Forelimb muscle (tissue), 1 donor: ENCODE data around the gene HHAT. TPM values are rescaled to one million over a fixed set of nuclear protein-coding genes. Genes with fewer than 3 reads are reported as not detected.
"Not testable (repeated sequence)": the region's sequence is repeated elsewhere in the genome, so short reads cannot be mapped to it uniquely, and the experiment has no call there.

Experiments used
- DNase-seq: peaks from one replicate; pipeline ENCODE4 v3.0.0-alpha.2; 2013; ENCODE audit warnings: low read depth
- polyA plus RNA-seq: library from polyadenylated mRNA; unstranded; fragments of 120-200 nt; gene quantifications from one replicate; pipeline ENCODE4 v1.2.1, GENCODE V29; 2013; ENCODE audit not compliant: insufficient read length

Gene HHAT
- polyA plus RNA-seq, 1 donor, result 4.1 TPM

DNA sequence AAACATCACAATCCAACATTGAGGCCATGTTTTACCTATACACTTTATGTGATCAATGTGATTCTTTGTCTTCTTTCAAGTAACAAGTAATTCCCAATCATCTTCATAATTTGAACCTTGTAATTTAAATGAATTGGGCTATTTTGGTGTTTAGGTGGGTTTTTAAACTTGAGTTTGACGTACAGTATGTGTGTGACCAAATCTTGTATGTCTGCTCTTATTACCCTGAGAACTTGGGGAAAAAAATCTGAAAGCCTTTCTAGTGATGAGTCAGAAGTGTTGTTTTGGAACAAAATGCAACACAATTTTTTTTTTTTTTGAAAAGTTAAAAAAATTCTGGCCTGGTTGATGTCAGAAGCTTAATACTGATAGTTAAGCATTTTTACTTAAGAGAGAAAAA is 68.5 kb downstream of the HHAT start:
- DNase-seq, result no peak

DNA sequence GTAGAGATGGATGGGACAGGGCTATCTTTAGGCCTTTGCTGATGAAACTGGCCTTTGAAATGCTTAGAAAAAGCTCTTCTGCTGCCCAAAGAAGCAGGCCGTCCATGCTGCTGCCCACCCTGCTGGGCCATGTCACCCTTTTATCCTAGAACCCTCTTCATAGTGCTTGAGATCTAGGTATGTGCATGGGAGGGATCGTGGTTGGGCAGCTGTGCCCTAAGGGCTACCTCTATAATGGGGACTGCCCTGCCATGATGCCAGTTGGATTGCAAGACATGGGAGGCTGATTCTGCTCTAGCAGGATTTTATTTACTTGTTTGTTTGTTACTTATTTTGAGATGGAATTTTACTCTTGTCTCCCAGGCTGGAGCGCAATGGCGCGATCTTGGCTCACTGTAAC is 69.0 kb downstream of the HHAT start:
- no peak for DNase-seq

DNA sequence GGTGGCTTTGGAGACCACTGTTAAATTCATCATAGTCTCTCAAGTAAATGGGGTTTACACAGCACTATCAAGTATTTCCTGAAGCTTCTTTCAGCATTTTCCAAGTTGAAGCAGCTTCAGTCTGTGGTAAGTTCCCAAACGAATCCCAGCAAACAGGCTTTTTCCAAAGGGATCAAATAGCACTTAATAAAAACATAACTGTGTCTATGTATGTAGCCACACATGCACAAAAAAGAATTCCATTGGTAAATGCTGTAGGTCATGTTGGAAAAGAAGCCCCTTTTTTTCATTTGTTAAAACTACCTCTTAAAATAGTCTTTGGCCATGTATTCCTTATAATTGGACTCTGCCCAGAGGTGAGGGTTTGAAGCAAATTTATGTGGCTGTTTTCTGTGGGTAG is 69.8 kb downstream of the HHAT start:
- DNase-seq, result no peak

DNA sequence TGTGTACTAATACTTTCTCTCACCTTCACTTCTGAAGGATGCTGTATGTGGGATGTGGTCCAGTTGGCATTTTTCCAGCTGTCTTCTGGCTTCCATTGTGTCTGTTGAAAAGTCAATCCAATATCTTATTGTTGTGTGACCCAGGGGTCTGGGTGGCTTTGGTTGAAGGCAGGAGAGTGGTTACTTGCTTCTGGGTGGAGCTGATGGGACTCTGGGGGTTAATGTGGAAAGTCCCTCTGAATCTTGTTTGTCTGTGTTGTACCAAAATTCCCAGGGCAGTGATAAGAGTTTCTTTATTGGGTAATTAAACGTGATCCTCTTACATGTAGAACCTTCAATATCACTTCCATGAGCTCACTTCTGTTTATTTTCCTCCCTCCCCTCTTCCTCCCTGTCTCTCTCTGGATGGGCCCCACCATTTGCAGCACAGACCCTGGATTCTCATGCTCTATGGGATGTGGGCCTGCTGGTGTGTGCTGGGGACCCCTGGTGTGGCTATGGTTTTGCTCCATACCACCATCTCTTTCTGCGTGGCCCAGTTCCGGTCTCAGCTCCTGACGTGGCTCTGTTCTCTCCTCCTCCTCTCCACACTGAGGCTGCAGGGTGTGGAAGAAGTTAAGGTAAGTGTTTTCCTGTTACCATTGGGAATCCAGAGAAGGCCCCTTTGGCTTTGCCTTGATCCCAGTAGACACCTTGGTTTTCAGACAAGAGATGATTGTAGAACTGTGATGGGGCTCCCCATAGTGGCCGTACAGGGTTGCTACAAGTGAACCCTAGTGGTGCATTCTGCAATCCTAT is 71.5 kb downstream of the HHAT start:
- DNase-seq, result no peak

DNA sequence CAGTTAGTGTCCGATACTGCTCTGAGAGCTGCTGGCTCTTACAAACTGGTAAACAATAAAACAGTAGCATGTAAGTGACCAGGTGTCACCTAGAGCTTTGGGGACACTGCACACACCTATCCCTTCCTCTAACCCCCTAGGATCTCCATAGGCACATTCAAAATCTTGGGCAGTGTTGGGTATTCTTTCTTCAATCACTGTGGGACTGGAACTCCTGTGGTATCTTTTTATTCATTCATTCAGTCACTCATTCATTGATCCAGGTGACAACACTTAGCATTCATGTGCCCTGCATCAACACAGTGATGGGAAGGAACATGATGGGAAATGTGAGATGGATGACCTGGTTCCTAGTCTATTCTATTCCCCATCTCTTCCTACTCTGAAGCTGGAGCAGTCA is 73.9 kb downstream of the HHAT start:
- DNase-seq, result no peak

DNA sequence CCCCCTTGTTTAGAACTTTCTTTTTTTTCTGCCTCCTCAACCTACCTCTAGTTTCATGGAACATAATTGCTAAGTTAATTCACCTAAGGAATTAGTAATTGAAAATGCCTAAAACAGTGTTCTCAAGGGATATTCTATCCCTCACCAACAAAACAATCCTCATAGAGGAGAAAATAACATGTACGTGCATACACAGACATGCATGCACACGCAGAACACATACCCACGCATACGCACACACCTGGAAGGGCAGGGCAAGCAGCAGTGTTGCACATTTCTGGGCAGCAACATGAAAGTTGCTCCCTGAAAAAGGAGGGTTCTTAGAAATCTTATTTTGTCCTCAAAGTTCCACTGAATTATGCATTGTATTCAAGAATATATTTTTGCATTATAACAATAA is 76.6 kb downstream of the HHAT start:
- no peak for DNase-seq

DNA sequence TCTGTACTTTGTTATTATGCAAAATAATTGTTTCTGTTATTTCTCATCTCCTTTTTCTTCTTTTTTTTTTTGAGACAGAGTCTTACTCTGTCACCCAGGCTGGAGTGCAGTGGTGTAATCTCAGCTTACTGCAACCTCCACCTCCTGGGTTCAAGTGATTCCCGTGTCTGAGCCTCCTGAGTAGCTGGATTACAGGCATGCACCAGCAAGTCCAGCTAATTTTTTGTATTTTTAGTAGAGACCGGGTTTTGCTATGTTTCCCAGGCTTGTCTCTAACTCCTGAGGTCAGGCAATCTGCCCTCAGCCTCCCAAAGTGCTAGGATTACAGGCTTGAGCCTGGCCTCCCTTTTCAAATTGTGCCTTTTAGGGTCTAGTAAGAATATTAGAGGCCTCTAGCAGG is 77.6 kb downstream of the HHAT start:
- not testable (repeated sequence) for DNase-seq

DNA sequence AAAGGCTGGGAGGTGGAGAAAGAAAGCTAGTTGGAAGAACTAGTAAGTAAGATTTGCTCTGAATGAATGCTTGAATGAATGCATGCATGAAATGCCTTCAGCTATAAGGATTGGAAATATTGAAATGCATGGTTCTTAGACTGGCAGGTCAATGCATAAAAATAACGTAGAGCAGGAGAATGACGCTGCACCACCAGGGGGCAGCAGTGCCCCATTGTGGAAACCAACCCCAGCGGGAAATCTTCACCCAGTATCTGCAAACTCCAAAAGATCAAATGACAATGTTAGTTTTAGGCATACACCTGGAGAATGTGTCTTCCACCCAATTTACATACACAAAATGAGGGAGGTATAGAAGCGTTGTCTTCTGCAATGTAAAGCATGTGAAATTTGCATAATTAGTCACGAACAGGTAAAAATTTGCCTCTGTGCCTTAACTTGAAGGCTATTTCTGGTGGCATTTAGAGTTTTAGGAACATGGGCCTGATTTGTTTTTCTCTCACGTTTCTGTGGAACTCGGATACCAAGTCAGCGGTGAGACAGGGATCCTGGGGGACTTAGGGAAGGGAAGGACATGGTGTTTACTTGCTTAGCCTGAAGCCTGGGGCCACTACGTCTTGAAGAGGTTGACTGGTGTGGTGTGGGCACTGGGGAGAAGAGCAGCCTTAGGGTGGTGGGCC is 78.6 kb downstream of the HHAT start:
- DNase-seq, result no peak

DNA sequence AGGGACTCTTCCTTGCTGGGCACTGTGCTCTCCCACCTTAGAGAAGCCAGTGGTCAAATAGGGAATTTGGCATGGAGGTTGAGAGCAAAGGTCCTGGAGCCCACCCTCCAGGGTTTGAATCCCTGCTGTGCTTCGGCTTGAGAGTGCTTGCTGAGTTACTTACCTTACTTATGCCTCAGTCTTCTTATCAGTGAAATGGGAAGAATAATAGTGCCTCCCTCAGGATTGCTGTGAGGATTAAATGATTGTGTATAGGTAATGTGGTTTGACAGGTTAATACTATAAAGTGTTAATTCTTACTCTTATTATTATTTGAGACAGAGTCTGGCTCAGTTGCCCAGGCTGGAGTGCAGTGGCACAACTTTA is 79.2 kb downstream of the HHAT start:
- no peak for DNase-seq

DNA sequence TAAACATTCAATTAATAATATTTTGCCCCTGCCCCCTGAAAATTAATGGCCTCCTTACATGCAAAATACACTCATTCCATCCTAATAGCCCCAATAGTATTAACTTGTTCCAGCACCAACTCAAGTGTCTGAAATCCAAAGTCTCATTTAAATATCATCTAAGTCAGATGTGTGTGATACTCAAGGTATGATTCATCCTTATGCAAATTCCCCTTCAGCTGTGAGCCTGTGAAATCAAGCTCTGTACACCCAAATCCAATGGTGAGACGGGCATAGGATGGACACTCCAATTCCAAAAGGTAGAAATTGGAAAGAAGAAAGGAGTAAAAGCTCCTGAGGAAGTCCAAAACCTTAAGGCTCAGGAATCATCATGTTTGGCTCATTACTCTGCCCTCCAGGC is 83.5 kb downstream of the HHAT start:
- DNase-seq, result no peak

DNA sequence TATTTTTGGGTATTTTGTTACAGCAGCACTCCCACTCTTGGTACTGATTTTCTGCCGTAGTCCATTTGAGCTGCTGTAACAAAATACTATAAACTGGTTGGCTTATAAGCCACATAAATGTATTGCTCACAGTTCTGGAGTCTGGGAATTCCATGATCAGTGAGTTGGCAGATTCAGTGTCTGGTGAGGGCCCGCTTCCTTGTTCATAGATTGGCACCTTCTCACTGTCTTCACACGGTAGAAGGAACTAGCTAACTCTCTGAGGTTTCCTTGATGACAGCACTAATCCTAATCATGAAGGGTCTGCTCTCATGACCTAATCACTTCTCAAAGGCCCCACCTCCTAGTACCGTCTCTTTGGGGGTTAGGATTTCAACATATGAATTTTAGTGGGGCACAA is 85.2 kb downstream of the HHAT start:
- DNase-seq, result no peak

DNA sequence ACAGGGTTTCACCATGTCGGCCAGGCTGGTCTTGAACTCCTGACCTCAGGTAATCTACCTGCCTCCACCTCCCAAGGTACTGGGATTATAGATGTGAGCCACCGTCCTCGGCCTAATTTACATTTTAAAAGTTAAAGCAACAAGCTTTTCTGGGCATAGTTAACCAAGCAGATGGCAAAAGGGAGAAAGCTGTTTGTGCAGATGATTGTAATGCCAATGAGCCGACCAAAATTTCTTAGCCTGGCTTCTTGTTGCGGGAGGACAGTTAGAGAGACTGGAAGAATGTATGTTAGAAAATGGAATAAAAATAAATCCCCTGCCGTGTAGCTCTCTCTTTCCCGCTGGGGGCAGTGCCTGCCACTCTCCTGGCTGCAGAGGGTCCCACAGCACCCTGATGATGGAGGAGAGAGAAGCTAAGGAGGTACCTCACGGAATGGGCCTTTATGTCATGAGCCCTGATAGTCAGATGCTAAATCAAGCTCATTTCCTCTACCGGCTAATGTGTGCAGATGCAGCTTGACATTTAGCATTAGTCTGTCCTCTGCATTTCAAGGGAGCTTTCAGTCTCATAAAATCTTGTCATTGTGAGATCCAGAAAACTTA is 87.2 kb downstream of the HHAT start:
- no peak for DNase-seq

DNA sequence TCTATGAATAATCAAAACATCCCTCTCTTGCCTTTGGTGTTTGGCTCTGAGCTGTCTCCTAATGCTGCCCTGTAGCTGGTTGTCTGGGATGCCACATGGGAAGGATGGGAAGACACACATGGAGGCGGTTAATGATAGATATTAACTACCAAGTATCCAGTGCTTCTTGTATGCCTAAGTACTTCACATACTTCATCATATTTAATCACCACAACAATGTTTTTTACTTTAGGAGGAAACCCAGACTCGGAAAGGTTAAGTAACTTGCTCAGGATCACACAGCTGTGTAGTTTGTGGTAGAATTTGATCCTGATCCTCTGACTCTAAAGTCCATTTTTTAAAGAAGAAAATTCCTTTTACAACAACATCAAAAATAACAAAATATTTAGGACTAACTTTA is 88.0 kb downstream of the HHAT start:
- no peak for DNase-seq

DNA sequence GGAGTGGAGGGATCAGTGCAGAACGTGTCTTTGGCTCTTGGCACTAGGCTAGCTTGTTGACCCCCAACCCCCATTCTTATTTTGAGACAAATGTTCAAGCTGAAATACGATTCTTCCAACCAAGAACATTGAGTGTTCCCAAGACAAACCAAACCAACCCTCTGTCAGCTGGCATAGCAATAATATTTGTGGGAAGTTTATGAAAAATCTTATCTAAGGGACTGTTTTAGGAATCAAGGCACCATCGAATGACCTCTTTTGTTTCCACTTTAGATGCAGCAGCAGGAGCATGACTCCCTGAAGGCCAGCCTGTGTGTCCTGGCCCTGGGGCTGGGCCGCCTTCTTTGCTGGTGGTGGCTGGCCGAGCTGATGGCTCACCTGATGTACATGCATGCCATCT is 89.2 kb downstream of the HHAT start:
- no peak for DNase-seq

DNA sequence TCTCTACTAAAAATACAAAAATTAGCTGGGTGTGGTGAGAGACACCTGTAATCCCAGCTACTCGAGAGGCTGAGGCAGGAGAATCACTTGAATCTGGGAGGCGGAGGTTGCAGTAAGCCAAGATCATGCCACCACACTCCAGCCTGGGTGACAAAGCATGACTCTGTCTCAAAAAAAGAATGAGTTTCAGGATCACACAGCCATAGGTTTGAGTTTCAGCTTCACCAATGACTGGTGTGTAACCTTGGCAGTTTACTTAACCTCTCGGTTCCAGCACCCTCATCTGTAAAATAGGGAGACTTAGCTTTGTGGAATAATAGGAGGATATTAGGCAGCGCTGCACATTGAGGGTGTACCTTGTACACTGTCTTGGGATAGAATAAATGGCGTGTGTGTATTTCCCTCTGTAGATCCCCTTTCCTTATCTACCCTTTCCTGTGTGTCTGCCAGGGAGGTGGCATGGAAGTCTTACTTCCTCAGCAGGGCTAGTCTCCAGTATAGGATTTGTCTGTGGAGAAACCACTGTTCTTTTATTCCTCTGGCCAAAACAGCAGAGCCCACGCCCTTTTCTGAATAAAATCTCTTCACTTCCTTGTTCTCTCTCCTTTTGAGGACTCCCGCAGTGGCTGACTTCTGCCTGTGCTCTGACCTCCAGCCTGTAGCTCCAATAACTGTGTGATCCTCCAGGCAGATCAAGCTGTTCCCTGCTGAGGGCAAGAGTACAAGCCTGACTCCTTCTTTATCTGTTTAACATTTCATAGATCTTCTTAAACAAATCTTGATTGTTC is 90.4 kb downstream of the HHAT start:
- no peak for DNase-seq

DNA sequence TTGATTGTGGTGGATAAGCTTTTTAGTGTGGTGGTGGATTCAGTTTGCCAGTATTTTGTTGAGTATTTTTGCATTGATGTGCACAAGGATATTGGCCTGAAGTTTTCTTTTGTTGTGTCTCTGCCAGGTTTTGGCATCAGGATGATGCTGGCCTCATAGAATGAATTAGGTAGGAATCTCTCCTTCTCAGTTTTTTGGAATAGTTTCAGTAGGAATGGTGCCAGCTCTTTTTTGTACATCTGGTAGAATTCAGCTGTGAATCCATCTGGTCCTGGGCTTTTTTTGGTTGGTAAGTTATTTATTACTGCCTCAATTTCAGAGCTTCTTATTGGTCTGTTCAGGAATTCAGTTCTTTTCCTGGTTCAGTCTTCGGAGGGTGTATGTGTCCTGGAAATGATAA is 98.0 kb downstream of the HHAT start:
- not testable (repeated sequence) for DNase-seq

DNA sequence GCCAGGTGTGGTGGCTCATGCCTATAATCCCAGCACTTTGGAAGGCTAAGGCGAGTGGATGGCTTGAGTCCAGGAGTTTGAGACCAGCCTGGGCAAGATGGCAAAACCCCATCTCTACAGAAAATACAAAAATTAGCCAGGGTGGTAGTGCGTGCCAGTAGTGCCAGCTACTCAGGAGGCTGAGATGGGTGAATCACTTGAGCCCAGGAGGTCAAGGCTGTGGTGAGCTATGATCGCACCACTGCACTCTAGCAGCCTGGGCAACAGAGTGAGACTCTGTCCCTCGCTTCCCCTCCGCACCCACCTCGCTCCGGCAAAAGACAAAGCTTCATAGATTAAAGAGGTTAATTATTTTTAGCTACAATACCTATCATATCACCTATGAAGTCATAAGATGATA is 100.0 kb downstream of the HHAT start:
- DNase-seq, result no peak

DNA sequence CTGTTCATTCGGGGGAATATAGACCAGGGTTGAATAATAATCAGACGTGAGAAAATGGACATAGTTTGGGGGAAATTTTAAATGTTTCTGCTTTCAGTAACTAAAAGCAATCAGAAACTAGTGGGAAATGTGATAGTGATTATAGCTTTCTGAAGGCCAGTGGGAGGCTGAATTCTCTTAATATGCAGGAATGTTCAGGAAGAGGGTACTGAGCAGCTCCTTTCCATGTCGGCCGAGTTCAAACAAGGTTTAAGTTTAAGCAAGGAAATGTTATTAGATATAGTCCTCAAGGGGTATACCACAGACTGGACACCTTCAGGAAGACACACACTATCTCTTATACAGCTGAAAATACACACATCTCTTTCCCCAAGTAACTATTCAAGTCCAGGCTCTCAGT is 105.5 kb downstream of the HHAT start:
- no peak for DNase-seq

DNA sequence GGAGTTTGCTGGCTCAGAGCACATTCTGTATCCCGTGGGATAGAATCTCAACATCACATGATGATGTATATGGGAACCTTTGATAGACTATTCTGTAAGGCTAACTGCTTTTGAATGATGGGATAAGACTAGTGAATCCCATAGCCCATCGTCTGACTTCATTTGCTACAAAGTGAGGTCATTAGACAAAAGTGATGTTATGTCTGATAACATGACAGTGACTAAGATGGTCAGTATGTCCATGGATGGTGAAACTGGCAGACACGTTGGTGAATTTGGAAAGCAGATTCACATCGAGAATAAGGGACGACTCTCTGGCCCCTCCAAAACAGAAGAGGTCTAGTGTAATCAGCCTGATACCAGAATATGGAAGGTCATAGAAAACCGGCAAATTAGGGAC is 108.4 kb downstream of the HHAT start:
- DNase-seq, result no peak

DNA sequence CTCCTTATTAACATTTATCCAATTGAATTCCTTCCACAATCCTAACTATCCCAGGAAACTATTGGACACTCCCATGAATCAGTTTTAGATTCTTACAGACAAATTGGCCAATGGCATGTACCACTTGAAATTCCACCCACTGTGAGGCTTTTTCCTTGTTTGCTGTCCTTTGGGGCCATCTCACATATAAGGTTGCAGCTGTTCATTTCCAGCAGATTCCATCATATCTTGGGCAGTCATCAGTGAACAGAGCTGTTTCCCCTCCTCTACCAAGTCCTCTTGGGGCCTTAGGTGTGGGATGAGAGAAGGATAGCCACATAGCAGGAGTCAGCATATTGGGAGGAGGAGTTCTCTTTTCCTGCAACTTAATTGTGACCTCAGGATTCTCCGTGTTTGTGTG is 109.1 kb downstream of the HHAT start:
- no peak for DNase-seq

DNA sequence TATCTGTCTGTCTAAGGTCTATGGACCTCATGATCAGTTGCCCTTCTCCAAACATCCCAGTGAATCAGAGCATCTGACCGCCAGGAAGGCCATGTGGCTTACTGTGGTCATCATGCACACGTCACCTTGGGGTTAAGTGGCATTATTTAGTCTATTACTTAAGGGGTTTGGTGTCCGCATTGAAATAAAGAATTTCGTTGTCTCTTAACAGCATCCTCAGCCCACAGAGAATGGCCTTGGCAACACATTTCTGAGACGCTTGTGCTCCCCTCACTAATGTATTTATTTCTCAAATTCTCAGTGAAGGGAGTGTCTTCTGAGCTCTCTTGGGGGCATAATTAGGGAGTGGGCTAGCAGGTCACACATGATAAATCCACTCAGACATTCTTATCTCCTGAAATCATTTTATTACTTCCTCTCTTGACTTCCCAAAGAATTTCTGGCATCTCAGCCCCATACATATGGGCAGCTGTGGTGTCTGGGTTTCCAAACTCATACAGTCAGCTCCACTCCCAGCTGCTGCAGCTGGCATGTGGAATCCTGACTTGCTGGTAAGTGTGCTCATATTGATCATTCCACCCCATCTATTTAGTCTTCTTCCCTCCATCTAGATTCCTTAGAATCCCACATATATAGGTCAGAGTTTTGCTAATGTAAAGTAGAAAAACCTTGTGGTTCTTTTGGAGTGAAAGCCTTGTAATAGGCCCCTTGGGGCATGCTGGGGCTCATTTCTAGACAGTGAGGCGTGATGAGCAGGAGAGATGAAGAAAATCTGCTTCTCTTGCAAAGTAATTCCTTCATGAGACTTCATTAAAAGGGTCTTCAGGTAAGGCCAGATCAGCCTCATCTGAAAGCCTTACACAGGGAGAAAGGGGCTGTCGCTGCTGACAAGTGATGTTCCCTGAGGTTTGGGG is 110.5 kb downstream of the HHAT start:
- DNase-seq, result no peak
